ENCODE measurements around the gene ENTPD6.
"Not testable (repeated sequence)": the region's sequence is repeated elsewhere in the genome, so short reads cannot be mapped to it uniquely, and the experiment has no call there.

DNA sequence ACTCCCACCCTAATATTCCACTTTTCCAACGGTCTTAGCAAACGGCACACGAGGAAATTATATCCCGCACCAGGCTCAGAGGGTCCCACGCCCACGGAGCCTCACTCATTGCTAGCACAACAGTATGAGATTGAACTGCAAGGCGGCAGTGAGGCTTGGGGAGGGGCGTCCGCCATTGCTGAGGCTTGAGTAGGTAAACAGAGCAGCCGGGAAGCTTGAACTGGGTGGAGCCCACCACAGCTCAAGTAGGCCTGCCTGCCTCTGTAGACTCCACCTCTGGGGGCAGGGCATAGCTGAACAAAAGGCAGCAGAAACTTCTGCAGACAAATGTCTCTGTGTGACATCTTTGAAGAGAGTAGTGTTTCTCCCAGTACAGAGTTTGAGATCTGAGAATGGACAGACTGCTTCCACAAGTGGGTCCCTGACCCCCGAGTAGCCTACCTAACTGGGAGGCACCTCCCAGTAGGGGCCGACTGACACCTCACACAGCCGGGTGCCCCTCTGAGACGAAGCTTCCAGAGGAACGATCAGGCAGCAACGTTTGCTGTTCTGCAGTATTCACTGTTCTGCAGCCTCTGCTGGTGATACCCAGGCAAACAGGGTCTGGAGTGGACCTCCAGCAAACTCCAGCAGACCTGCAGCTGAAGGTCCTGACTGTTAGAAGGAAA lies 65.4 kb downstream of the ENTPD6 start:
- TF ChIP-seq, protein P1, sequence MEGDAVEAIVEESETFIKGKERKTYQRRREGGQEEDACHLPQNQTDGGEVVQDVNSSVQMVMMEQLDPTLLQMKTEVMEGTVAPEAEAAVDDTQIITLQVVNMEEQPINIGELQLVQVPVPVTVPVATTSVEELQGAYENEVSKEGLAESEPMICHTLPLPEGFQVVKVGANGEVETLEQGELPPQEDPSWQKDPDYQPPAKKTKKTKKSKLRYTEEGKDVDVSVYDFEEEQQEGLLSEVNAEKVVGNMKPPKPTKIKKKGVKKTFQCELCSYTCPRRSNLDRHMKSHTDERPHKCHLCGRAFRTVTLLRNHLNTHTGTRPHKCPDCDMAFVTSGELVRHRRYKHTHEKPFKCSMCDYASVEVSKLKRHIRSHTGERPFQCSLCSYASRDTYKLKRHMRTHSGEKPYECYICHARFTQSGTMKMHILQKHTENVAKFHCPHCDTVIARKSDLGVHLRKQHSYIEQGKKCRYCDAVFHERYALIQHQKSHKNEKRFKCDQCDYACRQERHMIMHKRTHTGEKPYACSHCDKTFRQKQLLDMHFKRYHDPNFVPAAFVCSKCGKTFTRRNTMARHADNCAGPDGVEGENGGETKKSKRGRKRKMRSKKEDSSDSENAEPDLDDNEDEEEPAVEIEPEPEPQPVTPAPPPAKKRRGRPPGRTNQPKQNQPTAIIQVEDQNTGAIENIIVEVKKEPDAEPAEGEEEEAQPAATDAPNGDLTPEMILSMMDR (IDR thresholded peaks at IDR 0.05) = not testable (repeated sequence)
- not testable (repeated sequence) for TF ChIP-seq POLR2A, POLR2AphosphoS5 (IDR thresholded peaks at IDR 0.05)

Data from breast epithelium (tissue), 3 donors.